ENCODE data around the gene LRG1. TPM values are rescaled to one million over a fixed set of nuclear protein-coding genes. Genes with fewer than 3 reads are reported as not detected.
A peak's percentile ranks its signal among the peaks of the same experiment; 100 is the strongest.

Gene LRG1
- total and polyA plus RNA-seq, 9 of the 15 experiments (the other 6 are each of a cell fraction or from before 2014, with no cell fraction given) = 1.5 to 11.9 (median 8.7) TPM

- TF ChIP-seq PRDM10 (IDR thresholded peaks at IDR 0.05; ENCODE audit: partially characterized antibody) = peak; percentile 51
- TF ChIP-seq, protein P1, sequence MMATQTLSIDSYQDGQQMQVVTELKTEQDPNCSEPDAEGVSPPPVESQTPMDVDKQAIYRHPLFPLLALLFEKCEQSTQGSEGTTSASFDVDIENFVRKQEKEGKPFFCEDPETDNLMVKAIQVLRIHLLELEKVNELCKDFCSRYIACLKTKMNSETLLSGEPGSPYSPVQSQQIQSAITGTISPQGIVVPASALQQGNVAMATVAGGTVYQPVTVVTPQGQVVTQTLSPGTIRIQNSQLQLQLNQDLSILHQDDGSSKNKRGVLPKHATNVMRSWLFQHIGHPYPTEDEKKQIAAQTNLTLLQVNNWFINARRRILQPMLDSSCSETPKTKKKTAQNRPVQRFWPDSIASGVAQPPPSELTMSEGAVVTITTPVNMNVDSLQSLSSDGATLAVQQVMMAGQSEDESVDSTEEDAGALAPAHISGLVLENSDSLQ (IDR thresholded peaks at IDR 0.05) = no peak
- no peak for TF ChIP-seq IRF2 (CRISPR knock-in tag; IDR thresholded peaks at IDR 0.05)
- no peak for TF ChIP-seq ZNF384 (IDR thresholded peaks at IDR 0.05; ENCODE audit: low read depth, low read length)
- TF ChIP-seq, protein P2, sequence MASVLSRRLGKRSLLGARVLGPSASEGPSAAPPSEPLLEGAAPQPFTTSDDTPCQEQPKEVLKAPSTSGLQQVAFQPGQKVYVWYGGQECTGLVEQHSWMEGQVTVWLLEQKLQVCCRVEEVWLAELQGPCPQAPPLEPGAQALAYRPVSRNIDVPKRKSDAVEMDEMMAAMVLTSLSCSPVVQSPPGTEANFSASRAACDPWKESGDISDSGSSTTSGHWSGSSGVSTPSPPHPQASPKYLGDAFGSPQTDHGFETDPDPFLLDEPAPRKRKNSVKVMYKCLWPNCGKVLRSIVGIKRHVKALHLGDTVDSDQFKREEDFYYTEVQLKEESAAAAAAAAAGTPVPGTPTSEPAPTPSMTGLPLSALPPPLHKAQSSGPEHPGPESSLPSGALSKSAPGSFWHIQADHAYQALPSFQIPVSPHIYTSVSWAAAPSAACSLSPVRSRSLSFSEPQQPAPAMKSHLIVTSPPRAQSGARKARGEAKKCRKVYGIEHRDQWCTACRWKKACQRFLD (CRISPR knock-in tag; IDR thresholded peaks at IDR 0.05) = no peak
- TF ChIP-seq ZNF707 (CRISPR knock-in tag; conservative IDR thresholded peaks at IDR 0.05) = no peak
- no peak for TF ChIP-seq ZNF121 (CRISPR knock-in tag; conservative IDR thresholded peaks at IDR 0.05)
- TF ChIP-seq ZNF436 (CRISPR knock-in tag; IDR thresholded peaks at IDR 0.05) = no peak
- TF ChIP-seq PHF20 (IDR thresholded peaks at IDR 0.05; ENCODE audit: partially characterized antibody) = no peak
- TF ChIP-seq SIN3A (IDR thresholded peaks at IDR 0.05; ENCODE audit: borderline replicate concordance in 2 of 2, control insufficient read depth in 1 of 2, low read depth in 2 of 2, low read length in 2 of 2) = no peak
- TF ChIP-seq ZBTB49 (CRISPR knock-in tag; IDR thresholded peaks at IDR 0.05; ENCODE audit: borderline replicate concordance) = no peak
These were observed 16.3 kb downstream of the LRG1 start (continued) for GRCh38 chr19:4523306-4524110.
